AG09309 (cell line): ENCODE measurements around the gene RTP5.

Experiments
- DNase-seq: peaks from one replicate; pipeline ENCODE4 v3.0.0-alpha.2; 2010; ENCODE audit warnings: low read depth
- H3K4me3 ChIP-seq: 2 replicates; pipeline ENCODE4 v1.5.1; 2011; ENCODE audit warnings: mild to moderate bottlenecking, low read depth, low read length, moderate library complexity; ENCODE audit not compliant: control insufficient read depth
- TF ChIP-seq, protein P1 (sequence below): IDR thresholded peaks from 2 replicates; pipeline ENCODE4 v1.5.1; 2011; ENCODE audit warnings: mild to moderate bottlenecking, low read depth, low read length, inconsistent platforms; ENCODE audit not compliant: insufficient read depth, control insufficient read depth; ENCODE audit errors: missing control alignments

The RTP5 gene

DNA sequence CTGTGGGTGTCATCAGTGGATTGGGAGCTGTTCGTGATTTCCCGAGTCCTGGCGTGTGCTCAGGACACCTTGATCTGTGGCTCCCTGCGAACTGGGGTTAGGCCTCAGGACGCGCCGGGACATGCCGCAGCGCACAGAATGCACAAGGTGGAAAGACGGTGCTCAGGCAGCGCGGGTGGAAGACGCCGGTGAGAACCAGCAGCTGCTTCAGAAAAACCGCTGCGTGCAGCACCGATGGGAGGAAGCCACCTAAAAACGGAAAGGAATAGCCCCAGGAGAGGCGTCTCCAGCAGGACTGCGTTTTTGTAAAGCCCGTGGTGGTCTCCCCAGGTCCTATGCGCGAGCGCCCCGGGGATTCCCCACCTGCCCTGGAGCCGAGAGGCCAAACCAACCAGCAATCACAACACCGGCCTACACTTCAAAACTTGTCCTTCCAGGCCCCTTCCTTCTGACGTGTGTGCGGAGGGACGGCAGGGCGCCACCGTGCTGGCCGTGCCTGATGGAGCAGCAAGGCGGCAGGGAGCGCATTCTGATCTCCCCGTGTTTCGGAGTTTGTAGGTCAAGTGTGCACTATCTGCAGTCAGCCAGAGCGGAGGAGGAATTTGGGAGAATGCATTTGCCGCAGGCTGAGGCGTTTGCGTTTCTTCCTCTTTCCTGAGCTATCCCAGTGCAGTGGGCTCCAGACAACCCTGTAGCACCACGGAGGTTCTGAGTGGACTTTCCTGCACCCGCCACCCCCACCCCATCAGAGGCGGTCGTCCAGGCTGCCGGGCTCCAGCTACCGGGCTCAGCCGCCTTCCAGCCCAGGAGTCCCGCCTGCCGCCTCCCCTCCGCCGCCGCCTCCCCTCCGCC lies 32.2 kb downstream of the RTP5 start:
- H3K4me3 ChIP-seq, result no peak overlapping the region
- TF ChIP-seq, protein P1, sequence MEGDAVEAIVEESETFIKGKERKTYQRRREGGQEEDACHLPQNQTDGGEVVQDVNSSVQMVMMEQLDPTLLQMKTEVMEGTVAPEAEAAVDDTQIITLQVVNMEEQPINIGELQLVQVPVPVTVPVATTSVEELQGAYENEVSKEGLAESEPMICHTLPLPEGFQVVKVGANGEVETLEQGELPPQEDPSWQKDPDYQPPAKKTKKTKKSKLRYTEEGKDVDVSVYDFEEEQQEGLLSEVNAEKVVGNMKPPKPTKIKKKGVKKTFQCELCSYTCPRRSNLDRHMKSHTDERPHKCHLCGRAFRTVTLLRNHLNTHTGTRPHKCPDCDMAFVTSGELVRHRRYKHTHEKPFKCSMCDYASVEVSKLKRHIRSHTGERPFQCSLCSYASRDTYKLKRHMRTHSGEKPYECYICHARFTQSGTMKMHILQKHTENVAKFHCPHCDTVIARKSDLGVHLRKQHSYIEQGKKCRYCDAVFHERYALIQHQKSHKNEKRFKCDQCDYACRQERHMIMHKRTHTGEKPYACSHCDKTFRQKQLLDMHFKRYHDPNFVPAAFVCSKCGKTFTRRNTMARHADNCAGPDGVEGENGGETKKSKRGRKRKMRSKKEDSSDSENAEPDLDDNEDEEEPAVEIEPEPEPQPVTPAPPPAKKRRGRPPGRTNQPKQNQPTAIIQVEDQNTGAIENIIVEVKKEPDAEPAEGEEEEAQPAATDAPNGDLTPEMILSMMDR, result no peak
- no peak for DNase-seq

DNA sequence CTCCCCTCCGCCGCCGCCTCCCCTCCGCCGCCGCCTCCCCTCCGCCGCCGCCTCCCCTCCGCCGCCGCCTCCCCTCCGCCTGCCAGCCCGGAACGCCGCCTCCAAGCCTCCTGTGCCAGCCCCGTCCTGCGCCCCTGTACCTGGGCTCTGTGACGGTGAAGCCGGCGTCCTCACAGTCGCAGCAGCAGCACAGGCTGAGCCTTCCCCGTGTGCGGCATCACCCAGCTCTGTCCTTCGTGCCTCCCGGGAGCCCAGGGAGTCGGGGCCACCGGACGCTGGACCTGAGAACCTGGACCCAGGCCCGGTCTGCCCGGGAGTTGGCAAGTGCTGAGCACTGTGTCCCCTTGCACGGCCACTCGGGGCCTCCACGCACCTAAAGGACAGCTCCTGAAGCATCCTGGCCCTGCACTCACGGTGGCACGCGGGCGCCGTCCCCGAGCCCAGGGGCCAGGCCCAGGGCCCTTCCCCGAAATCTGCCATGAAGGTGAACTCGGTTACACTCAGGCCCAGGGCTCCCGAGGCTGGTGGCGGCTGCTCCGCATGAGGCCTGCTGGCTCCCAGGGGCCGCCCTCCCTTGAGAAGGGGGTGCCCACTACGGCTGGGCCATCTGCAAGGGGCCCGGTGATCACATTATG lies 32.9 kb downstream of the RTP5 start:
- H3K4me3 ChIP-seq, result no peak overlapping the region
- no peak for DNase-seq
- TF ChIP-seq, protein P1, result no peak

DNA sequence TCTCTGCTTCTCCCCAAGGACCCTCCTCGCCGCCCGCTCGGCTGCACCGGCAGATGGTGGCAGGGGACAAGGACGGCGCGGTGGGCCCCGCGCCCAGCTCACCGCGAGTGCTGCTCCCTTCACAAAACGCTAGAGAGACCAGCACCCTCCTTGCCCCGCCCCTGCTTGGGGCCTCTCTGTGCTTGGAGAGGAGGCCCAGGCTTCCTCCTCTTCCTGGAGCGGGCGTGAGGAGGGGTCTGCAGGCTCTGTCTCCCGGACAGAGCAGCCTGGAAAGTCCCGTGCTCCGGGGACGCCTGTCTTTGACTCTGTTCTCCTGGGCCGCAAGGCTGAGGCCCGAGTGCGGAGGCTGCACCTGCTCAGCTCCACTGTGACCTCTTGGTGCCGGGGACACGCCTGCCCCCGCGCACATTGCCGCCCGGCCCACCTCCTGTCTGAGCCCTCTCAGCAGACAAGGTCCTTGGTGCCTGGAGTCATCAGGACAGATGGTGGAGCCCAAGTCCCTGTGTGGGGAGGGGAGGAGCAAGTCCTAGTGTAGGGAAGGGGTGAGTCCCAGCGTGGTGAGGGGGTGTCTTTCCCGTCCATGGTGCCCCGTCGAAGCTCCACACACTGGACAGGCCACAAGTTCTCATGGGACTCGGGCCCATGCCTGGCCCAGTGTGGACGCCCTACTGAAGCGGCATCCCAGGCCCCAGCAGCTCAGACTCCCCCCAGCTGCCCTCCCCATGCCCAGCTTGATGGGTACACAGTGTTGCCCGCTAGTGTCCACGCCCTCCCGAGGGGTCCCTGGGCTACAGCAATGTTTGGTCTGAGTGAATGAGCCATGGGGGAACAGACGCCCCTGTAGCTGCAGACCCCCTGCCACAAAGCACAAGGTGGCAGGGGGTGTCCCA lies 33.8 kb downstream of the RTP5 start:
- TF ChIP-seq, protein P1, result no peak
- H3K4me3 ChIP-seq, result no peak overlapping the region
- no peak for DNase-seq

DNA sequence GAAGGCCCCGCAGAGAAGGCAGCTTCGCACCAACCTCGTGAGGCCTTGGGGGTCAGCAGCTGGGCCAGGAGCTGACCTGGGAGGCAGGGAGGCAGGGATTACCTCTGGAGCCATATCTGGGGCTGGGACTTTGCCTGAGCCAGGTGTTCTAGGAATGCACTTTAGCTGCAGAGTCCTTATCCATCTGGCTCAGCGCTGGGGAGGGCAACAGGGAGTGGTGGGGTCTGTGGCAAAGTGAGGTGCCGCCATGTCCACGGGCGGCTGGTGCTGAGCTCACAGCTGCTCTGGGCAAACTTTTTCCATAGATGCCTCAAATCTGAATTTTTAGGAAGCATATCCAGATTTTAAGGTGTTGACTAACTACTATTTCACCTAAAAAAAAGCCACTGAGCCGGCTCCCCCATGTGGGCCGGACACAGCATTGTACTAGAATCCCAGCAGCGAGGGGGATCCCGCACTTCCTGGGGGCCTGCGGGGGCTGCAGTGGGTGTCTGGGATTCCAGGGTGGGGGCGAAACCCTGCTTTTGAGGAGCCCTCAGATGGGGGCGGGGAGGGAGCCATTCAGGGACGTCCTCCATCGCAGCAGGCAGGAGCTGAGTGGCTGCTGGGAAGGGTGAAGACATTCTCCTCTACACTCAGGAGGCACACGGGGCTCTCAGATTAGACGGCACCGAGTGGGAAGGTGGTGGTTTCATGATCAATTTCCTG lies 34.6 kb downstream of the RTP5 start:
- H3K4me3 ChIP-seq, result no peak overlapping the region
- TF ChIP-seq, protein P1, result no peak
- DNase-seq, result no peak

DNA sequence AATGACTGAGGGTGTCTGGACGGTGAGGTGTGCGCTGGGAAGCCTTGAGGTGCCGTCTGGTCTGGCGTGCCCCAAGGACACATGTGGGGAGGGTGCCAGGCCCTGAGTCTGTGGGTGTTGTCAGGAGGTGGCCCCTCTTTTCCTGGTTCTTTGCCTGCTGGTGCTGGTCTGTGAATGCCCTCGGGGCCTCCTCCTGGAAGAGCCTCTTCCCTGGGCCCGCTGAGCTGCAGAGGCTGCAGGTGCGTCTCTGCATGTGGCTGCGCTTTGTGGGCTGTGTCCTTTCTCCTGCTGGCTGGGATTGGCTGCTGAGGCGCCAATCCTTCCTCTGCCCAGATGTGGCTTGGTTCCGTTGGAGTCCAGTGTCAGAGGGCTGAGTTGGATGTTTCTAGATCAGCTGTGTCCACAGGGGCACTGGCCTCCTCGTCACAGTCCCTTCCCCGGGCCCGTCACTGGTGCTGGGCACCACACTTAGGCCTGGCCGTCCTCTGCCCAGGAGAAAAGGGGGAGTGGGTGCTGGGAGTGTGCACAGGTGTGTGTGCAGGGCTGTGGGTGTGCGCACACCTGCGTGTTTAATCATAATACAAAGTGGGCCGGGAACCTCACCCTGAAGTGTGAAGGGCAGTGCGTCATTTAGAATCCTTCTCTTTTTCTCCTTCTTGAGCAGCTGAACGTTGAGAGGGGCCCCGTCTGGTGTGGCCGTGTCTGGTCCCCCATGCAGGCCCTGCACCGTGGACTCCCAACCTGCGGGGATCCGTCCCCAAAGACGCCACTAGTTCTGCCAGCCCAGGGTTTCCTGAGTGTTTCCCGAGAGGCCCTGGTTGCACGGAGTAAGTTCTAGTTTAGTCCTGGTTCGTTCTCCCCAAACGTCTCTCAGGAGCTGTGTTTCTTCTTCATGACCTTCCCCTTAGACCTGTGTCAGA lies 35.5 kb downstream of the RTP5 start:
- no peak overlapping the region for H3K4me3 ChIP-seq
- DNase-seq, result no peak
- TF ChIP-seq, protein P1, result no peak
